ENCODE measurements around the gene RBM34.
A peak's percentile ranks its signal among the peaks of the same experiment; 100 is the strongest.
"Not testable (repeated sequence)": the region's sequence is repeated elsewhere in the genome, so short reads cannot be mapped to it uniquely, and the experiment has no call there.

RBM34 gene

DNA sequence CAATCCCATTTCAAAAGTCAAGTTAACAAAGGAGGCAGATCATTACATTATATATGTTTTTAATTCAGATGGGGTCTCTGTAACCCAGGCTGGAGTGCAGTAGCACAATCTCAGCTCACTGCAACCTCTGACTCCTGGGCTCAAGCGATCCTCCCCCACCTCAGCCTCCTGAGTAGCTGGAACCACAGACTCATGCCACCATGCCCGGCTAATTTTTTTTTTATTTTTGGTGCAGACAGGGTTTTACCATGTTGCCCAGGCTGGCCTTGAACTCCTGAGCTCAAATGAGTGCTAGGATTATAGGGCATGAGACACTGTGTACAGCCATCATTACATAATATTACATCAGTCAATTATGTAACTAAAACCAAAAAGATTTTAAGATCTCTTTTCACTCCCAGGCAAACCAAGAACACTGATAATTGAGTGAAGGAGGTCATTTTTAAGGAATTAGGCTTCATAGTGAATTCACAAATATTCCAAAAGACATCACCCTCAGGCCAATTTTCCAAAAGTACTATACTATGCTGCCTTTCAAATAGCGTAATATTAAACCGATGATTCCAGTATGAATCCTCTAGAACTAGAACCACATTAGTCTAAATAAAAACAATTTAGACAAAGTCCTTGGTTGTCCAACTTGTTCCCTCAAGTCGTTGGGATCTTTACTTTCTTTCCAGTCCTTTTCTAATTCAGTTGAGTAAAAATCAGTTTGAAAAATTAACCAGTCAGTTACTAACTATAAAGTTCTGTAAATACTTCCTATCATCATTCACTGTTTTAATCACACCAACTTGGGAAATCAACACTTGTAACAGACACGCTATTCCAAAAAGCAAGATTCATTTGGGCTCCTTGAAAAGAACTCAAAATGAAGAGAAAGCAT lies 48.5 kb downstream of the RBM34 start:
- DNase-seq (ENCODE audit: low read depth in 2 of 2): no peak

DNA sequence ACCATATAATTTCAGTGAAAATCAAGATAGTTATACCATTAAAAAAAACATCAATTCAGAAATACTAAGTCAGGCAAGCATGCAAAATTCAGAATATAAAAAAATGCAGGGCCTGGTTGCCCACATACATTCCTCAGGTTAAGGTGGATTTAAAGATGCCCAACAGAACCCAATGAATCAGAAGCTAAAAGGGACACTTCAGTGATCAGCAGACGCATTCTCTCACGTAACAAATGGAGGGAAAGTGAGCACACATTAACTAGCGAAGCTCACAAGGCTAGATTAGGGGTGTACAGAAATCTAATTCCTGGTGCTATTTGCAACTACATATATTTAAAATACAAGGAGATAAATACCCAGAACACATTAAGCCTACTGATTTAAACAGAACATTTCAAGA lies 49.9 kb downstream of the RBM34 start:
- no peak for DNase-seq (ENCODE audit: low read depth in 2 of 2)

DNA sequence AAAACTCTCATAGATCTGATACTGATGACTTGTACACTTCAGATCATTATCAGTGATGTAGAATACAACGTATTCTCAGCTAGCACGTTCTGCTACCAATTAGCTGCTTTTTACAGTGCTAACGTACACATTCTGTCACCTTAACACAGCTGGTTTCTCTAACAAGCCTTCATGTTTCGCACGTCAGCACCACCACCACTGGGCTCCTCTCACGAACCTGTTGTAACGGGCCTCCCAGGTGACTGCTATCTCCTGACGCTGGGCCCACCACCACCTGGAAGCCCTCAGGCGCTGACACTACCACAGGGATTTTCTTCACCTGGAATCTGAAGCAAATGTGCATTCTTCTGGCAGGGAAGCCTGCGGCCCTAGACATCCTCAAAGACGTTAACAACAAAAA lies 52.2 kb downstream of the RBM34 start:
- DNase-seq (ENCODE audit: low read depth in 2 of 2): no peak

DNA sequence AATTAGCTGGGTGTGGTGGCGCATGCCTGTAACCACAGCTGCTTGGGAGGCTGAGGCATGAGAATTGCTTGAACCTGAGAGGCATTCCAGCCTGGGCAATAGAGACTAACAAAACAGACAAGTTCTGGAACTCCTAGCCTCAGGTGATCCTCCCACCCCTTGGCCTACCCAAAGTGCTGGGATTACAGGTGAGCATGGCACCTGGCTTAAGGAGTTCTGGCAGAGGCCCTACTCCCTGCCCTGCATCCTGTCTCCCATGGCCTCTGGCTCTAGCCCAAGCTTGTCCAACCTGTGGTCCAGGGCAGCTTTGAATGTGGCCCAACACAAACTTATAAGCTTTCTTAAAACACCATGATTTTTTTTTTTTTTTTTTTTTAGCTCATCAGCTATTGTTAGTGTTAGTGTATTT lies 52.9 kb downstream of the RBM34 start:
- no peak for DNase-seq (ENCODE audit: low read depth in 2 of 2)

DNA sequence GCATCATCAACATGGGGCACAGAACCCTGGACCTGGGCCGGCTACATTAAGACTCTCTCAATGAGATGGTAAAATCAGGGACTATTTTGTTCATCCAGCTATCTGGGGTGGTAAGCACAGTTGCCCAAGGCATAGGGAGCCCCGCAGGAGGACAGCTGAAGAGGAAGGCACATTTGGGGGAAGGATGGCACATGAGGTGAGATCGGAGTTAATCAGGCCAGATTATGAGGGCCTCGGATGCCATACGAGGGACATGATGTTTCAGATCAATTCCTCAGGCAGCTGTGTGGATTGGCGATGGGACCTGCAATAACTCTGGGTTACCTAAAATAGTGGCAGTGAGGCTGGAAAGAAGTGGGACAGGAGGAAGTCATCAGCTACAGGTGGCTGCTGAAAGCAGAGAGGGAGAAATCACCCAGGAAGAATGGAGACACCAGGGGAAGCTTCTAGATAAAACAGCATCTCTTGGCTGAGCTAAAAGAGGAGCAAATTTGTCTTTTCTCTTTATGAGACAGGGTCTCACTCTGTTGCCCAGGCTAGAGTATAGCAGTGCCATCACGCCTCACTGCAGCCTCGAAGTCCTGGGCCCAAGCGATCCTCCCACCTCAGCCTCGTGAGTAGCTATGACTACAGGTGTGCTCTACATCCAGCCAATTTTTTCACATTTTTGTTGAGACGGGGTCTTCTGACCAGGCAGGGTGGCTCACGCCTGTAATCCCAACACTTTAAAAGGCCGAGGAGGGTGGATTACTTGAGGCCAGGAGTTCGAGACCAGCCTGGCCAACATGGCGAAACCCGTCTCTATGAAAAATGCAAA lies 53.5 kb downstream of the RBM34 start:
- DNase-seq (ENCODE audit: low read depth in 2 of 2): no peak

DNA sequence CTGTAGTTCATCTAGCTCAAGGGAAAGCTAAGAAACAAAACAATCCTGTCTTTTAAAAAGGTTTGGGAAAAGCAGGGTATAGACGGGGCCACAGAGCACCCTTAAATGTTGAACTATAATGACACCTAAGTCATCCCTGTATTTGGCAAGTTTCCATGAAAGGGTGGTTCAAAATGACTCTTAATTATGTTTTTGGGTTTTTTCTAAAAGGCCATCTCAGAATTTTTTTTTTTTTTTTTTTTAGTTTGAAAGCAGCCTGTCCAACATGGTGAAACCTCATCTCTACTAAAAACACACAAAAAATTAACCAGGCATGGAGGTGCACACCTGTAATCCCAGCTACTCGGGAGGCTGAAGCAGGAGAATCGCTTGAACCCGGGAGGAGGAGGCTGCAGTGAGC lies 54.6 kb downstream of the RBM34 start:
- DNase-seq (ENCODE audit: low read depth in 2 of 2): no peak

DNA sequence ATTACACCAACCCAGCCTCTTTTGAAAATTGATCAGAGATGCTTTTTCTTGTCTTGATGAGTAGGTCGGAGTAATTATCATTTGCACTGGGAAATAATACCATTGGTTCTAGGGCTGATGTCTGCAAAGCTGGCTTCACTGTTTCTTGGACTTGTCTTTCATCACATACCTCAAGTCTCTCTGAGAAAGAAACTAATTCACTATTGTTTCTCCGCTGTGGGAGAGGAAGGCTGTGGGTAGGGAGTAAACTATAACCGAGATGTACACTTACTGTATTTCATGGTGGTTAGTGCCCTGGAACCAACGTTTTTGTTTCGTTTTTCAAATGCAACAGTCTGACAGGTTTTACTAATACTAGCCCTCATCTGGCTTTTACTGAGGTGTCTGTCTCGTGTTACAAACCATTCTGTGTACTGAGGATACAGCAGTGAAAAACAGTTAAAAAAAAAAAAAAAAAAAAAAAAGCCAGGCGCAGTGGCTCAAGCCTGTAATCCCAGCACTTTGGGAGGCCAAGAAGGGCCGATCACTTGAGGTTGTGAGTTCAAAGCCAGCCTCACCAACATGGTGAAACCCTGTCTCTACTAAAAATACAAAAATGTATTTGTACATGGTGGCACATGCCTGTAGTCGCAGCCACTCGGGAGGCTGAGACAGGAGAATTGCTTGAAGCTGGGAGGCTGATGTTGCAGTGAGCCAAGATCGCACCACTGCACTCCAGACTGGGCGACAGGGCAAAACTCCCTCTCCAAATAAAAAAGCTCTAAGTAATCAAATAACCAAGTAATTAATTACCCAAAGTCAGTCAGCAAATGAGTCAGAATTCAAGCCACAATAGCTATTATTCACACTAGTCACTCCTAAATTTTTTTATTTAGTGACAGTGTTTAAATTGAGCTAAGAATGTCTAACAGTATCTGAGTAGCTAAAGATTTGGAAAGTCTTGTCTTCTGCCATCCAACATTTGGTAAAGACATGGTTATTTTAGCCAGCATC lies 55.7 kb downstream of the RBM34 start:
- DNase-seq (ENCODE audit: low read depth in 2 of 2): no peak

DNA sequence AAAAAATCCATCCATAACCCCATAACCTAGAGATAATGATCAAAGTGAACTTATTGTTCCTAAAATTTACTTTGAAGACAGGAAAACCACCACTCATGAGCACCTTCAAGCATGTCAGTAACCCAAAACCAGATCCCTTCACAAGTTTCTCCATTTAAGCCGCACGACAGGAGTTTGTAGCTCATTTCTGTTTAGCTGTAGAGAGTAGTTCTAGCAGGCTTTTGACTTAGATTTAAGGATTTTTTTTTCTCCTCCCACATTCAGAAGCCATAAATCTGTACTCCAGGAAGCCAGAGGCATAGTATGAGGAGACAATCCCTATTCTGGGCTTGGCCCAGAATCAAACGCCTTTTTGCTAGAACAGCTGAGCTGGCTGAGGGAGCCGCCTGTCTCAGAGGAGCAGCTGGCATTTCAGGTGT lies 58.0 kb downstream of the RBM34 start:
- no peak for DNase-seq (ENCODE audit: low read depth in 2 of 2)

DNA sequence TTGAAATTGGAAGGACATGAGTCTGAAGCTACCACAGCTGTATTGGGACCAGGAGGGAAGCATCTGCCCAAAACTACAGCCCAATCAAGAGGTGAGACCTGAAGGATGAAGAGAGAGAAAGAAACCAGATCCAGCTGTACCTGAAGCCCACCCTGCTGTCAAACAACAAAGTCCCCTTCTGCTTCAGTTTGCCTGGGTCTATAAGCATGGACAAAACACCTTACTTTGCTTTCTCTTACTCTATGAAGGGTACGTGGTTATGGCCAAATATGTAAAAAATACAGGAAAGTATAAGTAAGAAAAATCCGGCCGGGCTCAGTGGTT lies 58.8 kb downstream of the RBM34 start:
- no peak for DNase-seq (ENCODE audit: low read depth in 2 of 2)

DNA sequence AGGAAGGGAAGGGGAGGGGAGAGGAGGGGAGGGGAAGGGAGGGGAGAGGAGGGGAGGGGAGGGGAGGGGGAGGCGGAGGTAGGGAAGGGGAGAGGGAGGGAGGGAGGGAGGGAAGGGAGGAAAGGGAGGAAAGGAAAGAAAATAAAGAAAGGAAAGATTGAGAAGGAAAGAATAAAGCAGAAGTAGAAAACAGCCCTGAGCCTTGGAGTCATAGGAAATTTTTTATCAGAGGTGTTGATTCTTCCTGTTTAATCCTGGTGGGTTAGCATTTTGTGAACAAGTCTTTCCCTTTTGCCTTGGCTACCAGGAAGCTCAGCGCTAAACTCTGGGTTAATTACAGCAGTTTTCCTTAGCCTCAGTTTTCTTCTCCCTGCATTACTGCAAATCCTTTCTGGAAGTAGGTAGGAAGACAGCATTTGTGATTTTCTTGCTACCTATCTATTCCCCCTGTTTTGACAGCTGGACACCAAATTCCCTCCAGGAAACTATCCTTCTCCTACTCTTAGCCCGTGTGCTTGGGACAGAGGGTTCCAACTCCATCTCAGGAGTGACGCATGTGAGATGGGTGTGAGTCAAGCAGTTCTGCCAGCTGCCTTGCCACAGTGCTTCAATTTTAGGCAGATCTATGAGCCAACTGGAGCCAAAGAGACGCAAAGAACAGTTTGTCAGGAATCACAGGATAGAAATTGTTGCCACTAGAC lies 59.3 kb downstream of the RBM34 start:
- DNase-seq (ENCODE audit: low read depth in 2 of 2): no peak

DNA sequence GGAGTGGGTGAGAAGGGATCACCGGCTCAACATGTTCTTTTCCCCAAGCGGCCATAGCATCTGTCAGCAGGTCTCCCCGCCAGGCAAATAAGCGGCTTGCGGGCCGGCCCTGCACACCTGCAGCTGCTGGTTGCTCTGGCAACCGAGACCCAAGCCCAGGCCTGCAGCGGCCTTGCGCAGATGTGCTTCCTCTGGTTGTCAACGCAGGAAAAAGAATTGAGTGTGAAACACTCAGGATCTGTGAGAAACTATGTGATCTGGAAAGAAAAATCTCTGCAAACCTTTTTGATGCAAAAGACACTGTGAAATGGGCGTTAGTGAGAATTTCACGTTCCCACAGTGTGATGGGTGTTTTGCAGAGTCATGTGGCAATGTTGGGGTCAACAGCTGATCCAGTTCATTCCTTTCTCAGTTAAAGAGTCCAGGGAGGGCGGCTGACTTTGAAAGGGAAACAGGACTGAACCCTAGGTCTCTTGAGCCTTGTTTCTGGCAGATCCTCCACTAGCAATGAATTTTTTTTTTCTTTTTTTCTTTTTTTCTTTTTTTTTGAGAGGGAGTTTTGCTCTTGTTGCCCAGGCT lies 60.8 kb downstream of the RBM34 start:
- DNase-seq (ENCODE audit: low read depth in 2 of 2): no peak

DNA sequence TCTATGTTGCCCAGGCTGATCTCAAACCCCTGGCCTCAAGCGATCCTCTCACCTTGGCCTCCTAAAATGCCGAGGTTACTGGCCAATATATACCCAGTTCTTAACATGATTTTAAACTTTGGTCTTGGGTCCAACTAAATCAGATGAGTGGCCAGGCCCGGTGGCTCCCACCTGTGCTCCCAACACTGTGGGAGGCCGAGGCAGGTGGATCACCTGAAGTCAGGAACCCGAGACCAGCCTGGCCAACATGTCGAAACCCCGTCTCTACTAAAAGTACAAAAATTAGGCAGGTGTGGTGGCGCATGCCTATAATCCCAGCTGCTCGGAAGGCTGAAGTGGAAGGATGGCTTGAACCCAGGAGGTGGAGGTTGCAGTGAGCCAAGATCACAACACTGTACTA lies 62.1 kb downstream of the RBM34 start:
- no peak for DNase-seq (ENCODE audit: low read depth in 2 of 2)

DNA sequence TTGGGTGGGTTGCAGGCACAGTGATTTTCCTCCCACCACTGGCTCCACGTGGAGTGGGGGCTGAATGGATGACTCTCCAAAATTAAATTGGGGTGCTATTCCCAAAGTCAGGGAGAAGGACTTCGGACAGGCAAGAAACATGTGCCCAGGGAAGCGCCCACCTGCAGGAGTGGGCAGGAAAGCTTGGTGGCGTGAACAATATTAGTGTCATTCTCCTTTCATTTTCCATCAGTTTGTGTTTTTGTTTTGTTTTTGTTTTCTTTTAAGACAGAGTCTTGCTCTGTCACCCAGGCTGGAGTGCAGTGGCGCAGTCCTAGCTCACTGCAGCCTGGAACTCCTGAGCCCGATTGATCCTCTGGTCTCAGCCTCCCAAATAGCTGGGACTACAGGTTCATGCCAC lies 62.5 kb downstream of the RBM34 start:
- no peak for DNase-seq (ENCODE audit: low read depth in 2 of 2)

DNA sequence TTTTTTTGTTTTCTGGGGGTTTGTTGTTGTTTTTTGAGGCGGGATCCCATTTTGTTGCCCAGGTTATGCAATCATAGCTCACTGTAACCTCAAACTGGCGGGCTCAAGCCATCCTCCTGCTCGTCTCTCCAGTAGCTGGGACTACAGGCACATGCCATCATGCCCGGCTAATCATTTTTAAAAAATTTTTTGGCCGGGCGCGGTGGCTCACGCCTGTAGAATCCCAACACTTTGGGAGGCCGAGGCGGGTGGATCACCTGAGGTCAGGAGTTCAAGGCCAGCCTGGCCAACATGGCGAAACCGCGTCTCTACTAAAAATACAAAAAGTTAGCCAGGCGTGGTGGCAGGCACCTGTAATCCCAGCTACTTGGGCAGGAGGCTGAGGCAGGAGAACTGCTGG lies 63.5 kb downstream of the RBM34 start:
- DNase-seq (ENCODE audit: low read depth in 2 of 2): not testable (repeated sequence)

DNA sequence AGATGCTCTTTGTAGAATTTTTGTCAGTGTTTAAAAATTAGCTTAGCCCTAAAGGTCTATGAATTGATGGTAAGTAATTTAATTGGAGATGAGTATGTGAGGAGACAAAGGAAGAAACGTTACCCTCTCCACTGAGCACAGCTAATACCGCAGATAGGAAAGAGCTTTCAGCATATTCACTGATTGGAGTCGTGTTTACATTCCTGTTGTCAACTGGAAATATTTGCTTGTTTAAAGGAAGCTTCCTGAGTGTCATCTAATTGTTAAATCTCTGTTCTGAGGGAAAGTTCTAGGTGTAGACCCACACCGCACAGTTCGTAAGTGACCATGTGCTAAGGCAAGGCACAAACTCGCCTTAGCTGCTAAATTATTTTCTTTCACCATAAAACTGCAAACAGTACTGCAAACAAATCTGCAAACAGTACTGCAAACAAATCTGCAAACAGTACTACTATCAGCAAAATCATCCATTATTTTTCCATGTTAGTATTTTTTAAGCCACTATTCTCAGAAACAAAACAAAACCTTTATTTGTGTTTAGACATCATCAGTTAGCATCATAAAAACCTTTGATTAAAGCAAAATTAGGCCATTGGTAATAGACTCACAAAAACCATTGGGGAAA lies 65.0 kb downstream of the RBM34 start:
- DNase-seq (ENCODE audit: low read depth in 2 of 2): no peak

DNA sequence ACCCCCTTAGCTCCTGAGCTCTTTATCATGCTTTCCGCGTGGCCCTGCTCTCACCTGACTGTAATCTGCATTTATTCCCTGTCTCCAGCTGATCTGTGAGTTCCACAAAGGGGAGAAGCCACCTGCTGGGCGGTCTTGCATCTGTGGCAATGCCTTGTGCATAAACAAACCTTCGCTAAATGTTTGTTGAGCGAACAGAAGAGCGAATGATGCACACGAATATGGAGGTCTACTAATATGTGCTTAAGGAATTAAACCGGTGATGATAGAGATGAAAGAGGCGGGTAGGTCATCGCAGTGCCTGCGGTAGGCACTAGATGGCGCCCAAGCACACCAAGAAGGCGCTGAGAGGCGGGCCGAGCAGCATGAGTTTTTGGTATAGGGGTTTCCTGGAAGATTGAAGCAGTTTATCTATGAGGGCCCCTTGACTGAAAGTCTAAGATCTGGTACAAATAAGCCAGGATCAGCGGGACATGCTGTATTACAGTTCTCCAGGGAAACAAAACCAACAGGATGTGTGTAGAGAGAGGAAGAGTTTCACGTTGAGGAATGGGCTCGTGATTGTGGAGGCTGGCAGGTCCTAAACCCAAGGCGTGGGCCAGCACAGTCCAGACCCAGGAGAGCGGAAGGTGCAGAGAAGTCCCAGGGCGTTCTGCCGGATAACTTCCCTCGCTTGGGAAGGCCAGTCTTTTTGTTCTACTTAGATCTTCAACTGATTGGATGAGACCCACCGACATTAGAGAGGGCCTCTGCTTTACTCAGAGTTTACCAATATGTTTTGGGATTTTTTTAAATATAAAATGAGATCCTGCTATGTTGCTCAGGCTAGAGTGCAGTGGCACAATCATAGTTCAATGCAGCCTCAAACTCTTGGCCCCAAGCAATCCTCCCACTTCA lies 67.1 kb downstream of the RBM34 start:
- peak; percentile 62 to 65 for DNase-seq (ENCODE audit: low read depth in 2 of 2)

DNA sequence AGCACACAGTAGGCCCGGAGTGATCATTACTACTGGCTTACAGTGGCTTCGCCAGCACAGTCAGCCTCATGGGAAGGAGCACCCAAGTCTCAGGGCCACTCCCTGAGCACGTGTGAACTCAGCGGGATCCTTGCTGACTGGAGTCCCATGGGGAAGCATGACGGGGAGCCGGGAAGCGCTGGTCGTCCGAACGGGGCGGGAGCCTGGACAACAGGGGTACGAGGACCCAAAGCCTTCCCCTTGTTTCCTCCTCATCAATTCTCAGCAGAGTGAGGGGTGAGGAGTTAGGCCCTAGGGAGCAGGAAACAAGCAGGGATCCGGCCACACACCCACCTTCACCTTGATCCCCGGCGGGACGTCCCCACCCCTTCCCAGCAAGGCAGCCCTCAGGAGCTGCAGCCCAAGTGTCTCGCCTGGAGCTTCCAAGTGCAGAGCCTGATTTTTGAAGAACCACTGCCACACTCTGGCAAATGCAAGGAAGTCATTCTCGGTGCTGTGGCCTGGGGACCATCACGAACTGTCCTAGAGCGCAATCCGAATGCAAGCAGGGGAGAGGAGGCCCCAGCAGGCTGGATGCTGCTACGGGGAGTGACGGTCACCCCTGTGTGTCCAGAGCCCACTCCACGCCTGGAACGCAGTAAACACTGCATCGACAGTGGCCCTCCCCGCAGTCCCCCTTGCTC lies 67.9 kb downstream of the RBM34 start:
- no peak for DNase-seq (ENCODE audit: low read depth in 2 of 2)

DNA sequence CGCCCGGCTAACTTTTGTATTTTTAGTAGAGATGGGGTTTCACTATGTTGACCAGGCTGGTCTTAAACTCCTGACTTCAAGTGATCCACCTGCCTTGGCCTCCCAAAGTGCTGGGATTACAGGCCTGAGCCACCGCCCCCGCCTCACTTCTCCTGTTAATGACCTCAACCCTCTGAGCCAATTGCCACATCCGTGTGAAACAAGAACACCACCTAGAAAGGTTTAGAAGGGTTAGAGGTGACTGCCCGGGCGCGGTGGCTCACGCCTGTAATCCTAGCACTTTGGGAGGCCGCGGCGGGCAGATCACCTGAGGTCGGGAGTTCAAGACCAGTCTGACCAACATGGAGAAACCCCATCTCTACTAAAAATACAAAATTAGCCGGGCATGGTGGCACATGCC lies 68.6 kb downstream of the RBM34 start:
- DNase-seq (ENCODE audit: low read depth in 2 of 2): not testable (repeated sequence)

DNA sequence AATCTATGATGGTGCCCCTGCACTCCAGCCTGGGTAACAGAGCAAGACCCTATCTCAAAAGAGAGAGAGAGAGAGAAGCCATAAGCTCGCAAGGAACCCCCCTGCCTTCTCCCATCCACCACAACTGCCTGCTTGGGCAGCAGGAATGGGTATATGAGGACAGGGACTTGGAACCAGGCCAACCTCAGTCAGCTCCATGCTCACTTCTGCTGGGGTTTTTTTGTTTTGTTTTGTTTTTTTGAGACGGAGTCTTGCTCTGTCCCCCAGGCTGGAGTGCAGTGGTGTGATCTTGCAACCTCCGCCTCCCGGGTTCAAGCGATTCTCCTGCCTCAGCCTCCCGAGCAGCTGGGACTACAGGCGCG lies 69.0 kb downstream of the RBM34 start:
- not testable (repeated sequence) for DNase-seq (ENCODE audit: low read depth in 2 of 2)

Measured in stimulated activated CD8-positive, alpha-beta memory T cell treated with anti-CD3 and anti-CD28 coated beads, Interleukin-15, amount 100 ng/mL, for 4 hours (primary cell).